A549 (cell line): Measurements from ENCODE around the gene DCAF8.

ENCODE experiments used
- CEBPB ChIP-seq, 2 experiments: fragments of >200 bp in 1 of 2; sonication (Bioruptor Twin) in 1 of 2; formaldehyde crosslinking in 1 of 2; IDR thresholded peaks; 2 replicates each; pipeline ENCODE4 v1.6.1; 2012 to 2016
- ESRRA ChIP-seq: fragments of 150-350 bp; IDR thresholded peaks from 2 replicates; pipeline ENCODE4 v1.6.1; 2014; ENCODE audit warnings: mild to moderate bottlenecking, low read length, borderline replicate concordance
- JUNB ChIP-seq: fragments of >200 bp; sonication (Bioruptor Twin); formaldehyde crosslinking; IDR thresholded peaks from 2 replicates; pipeline ENCODE4 v1.6.1; 2016
- POLR2A ChIP-seq: IDR thresholded peaks from 2 replicates; pipeline ENCODE4 v1.6.1; 2012; ENCODE audit warnings: mild to moderate bottlenecking, low read length
- SREBF2 ChIP-seq: fragments of 450-650 bp; IDR thresholded peaks from 2 replicates; pipeline ENCODE4 v1.6.1; 2014; ENCODE audit warnings: mild to moderate bottlenecking, moderate library complexity
- TF ChIP-seq, protein P1 (sequence below): IDR thresholded peaks from 2 replicates; pipeline ENCODE4 v1.6.1; 2012
- TF ChIP-seq, protein P2 (sequence below): fragments of 150-350 bp; IDR thresholded peaks from 2 replicates; pipeline ENCODE4 v1.6.1; 2014; ENCODE audit warnings: low read depth, mild to moderate bottlenecking, low read length

DNA sequence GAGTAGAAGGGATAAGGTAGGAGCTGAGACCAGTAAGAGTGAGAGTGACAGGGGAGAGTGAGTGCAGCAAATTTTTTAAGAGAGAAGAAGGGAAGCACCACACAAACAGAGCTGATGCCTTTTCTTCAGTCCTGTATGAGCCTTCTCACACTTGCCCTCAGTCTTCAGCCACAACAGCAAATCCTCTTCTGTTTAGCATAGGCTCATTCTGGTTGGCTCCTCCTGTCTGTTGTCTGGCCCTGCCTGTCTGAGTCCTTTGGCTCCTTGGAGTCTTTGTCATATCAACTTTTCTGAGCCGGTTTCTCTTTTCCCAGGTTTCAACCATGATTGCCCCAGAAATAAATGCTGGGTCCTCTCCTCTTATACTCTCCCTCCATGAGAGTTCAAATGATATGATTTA, 84.7 kb downstream of the DCAF8 start:
- no peak for TF ChIP-seq JUNB
- TF ChIP-seq POLR2A: no peak
- TF ChIP-seq, protein P1, sequence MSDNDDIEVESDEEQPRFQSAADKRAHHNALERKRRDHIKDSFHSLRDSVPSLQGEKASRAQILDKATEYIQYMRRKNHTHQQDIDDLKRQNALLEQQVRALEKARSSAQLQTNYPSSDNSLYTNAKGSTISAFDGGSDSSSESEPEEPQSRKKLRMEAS: no peak
- TF ChIP-seq, protein P2, sequence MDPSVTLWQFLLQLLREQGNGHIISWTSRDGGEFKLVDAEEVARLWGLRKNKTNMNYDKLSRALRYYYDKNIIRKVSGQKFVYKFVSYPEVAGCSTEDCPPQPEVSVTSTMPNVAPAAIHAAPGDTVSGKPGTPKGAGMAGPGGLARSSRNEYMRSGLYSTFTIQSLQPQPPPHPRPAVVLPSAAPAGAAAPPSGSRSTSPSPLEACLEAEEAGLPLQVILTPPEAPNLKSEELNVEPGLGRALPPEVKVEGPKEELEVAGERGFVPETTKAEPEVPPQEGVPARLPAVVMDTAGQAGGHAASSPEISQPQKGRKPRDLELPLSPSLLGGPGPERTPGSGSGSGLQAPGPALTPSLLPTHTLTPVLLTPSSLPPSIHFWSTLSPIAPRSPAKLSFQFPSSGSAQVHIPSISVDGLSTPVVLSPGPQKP: no peak
- no peak for TF ChIP-seq ESRRA
- TF ChIP-seq CEBPB (IDR thresholded peaks at IDR 0.05): no peak
- no peak for TF ChIP-seq SREBF2
